ENCODE measurements around the gene VENTX. TPM values are rescaled to one million over a fixed set of nuclear protein-coding genes. Genes with fewer than 3 reads are reported as not detected.

The VENTX gene
- total RNA-seq, 1 experiment from 2014 or later = not detected

GRCh38 chr10:133227256-133227655 is 10.4 kb upstream of the VENTX start (continued):
- TF ChIP-seq, protein P1, sequence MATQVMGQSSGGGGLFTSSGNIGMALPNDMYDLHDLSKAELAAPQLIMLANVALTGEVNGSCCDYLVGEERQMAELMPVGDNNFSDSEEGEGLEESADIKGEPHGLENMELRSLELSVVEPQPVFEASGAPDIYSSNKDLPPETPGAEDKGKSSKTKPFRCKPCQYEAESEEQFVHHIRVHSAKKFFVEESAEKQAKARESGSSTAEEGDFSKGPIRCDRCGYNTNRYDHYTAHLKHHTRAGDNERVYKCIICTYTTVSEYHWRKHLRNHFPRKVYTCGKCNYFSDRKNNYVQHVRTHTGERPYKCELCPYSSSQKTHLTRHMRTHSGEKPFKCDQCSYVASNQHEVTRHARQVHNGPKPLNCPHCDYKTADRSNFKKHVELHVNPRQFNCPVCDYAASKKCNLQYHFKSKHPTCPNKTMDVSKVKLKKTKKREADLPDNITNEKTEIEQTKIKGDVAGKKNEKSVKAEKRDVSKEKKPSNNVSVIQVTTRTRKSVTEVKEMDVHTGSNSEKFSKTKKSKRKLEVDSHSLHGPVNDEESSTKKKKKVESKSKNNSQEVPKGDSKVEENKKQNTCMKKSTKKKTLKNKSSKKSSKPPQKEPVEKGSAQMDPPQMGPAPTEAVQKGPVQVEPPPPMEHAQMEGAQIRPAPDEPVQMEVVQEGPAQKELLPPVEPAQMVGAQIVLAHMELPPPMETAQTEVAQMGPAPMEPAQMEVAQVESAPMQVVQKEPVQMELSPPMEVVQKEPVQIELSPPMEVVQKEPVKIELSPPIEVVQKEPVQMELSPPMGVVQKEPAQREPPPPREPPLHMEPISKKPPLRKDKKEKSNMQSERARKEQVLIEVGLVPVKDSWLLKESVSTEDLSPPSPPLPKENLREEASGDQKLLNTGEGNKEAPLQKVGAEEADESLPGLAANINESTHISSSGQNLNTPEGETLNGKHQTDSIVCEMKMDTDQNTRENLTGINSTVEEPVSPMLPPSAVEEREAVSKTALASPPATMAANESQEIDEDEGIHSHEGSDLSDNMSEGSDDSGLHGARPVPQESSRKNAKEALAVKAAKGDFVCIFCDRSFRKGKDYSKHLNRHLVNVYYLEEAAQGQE (IDR thresholded peaks at IDR 0.05; ENCODE audit: low read depth) = no peak
- TF ChIP-seq FOSL1 (IDR thresholded peaks at IDR 0.05; ENCODE audit: low read depth) = no peak
- no peak for TF ChIP-seq ZBTB33 (IDR thresholded peaks at IDR 0.05; ENCODE audit: extremely low read depth, insufficient replicate concordance, low read length)

DNA sequence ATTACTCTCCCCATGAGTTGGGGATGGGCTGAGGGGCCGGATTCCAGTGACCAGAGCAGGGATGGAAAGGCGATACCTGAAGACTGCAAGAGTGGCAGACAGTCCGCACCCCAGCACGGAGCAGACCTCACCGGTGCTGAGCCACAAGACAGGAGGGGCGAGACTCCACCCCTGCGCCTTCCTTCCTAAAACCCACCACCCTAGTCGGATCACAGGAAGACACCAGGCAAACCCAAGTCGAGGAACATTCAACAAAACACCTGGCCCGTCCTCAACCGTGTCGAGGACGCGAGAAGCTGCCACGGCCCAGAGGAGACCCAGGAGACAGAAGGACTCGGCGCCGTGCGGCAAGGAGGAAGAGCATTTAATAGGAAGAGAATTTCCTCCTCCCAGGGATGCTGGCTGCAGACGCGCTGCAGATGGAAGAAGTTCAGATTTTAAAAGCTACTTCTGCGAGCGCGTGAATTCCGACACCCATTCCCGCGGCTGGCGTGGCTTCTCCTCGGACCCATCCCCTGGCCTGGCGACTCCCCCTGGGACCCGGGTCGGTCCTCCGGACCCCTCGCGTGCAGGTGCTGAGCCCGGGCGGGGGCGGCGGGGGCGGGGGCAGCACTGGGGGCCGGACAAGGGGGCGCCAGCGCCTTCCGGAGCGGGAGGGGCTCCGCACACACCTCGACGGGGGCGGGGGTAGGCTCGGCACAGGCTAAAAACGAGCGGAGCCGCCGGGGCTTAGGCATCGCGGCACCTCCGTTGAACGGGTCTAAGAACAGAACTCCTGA is 8.2 kb upstream of the VENTX start:
- DNase-seq (ENCODE audit: low read depth, low spot score) (no peak), ATAC-seq (no peak)
- ChIA-PET RAD21 (ENCODE audit: low non-redundant PET in 1 of 2, low total read pairs in 2 of 2, uncharacterized antibody in 2 of 2, unreplicated experiment in 2 of 2) (no interaction called here), POLR2A (no interaction called here), CTCF (no interaction called here)
- Histone ChIP-seq H3K79me2 (ENCODE audit: insufficient read depth, low read length) (no peaks in the 10 kb centered on the region), H3K9ac (ENCODE audit: low read length) (no peak overlapping the region), H3K4me2 (ENCODE audit: low read length) (no peak overlapping the region), H3K4me3 (replicated peaks in 1 of 2; ENCODE audit: low read depth in 1 of 2, low read length in 2 of 2) (no peak overlapping the region), H3K9me3 (ENCODE audit: control insufficient read depth in 1 of 2, insufficient read depth in 1 of 2, low read depth in 1 of 2, low read length in 2 of 2) (no peaks in the 10 kb centered on the region), H4K20me1 (ENCODE audit: insufficient read depth) (no peaks in the 10 kb centered on the region), H3K27ac (ENCODE audit: low read depth, low read length) (no peak overlapping the region), H3K9me2 (ENCODE audit: insufficient read depth) (no peaks in the 10 kb centered on the region), H3K4me1 (ENCODE audit: control insufficient read depth in 1 of 2, insufficient read depth in 2 of 2, low read length in 2 of 2) (no peaks in the 10 kb centered on the region), H2AFZ (ENCODE audit: low read depth, low read length, poor library complexity, severe bottlenecking) (no peak overlapping the region), H3K36me3 (ENCODE audit: control insufficient read depth in 1 of 2, insufficient read depth in 2 of 2, low read length in 2 of 2) (no peaks in the 10 kb centered on the region), H3K27me3 (ENCODE audit: insufficient read depth, low read length) (no peaks in the 10 kb centered on the region)
- BruUV-seq (replicated peaks) = no TSS peak
- intact Hi-C loops (cut with micrococcal nuclease) = no loop called here
- TF ChIP-seq EZH2 (IDR thresholded peaks at IDR 0.05) (no peak), CEBPB (IDR thresholded peaks at IDR 0.05; ENCODE audit: low read depth) (no peak), ELF1 (IDR thresholded peaks at IDR 0.05; ENCODE audit: borderline replicate concordance, low read depth) (no peak), POLR2AphosphoS5 (IDR thresholded peaks at IDR 0.05; ENCODE audit: low read depth, low read length) (no peak), SIN3A (IDR thresholded peaks at IDR 0.05; ENCODE audit: low read depth) (no peak), MAX (IDR thresholded peaks at IDR 0.05) (no peak), CTCF (IDR thresholded peaks at IDR 0.05 in 2 of 3, conservative IDR thresholded peaks at IDR 0.05 in 1 of 3; ENCODE audit: borderline replicate concordance in 1 of 3, insufficient read depth in 1 of 3, low read depth in 2 of 3, low read length in 2 of 3) (no peak), ZFX (IDR thresholded peaks at IDR 0.05) (no peak), ZNF274 (IDR thresholded peaks at IDR 0.05; ENCODE audit: low read depth, low read length) (no peak), ATF3 (IDR thresholded peaks at IDR 0.05) (no peak)

All from HCT116 (cell line).